Prostate gland (tissue), 2 donors: Measurements from ENCODE around the gene ZNF766. TPM values are rescaled to one million over a fixed set of nuclear protein-coding genes. Genes with fewer than 3 reads are reported as not detected.

Source experiments
- DNase-seq: peaks from one replicate; pipeline ENCODE4 v3.0.0-alpha.2; 2019; ENCODE audit warnings: low spot score
- H3K27ac ChIP-seq, 2 donors: fragments of 200-600 bp; sonication (generic); 2 replicates each; pipeline ENCODE4 v1.5.1; 2017 to 2019
- H3K27me3 ChIP-seq: fragments of 200-600 bp; sonication (generic); replicated peaks from 2 replicates; pipeline ENCODE4 v1.5.1; 2019; ENCODE audit not compliant: insufficient read depth
- H3K36me3 ChIP-seq, 2 donors: fragments of 200-600 bp; sonication (generic); 1 replicate in 1 of 2; 2 replicates in 1 of 2; pipeline versions ENCODE4 v1.5.1 to v1.8.1; 2017 to 2019
- H3K4me1 ChIP-seq: fragments of 200-600 bp; sonication (generic); replicated peaks from 2 replicates; pipeline ENCODE4 v1.5.1; 2019
- H3K4me3 ChIP-seq, 2 donors: fragments of 200-600 bp; sonication (generic); 2 replicates each; pipeline ENCODE4 v1.5.1; 2017 to 2019
- H3K9me3 ChIP-seq: fragments of 200-600 bp; sonication (generic); 2 replicates; pipeline ENCODE4 v1.5.1; 2017
- POLR2A ChIP-seq: fragments of 450-650 bp; IDR thresholded peaks from one replicate; pipeline ENCODE4 v1.6.1; 2016; ENCODE audit warnings: antibody characterized with exemption, mild to moderate bottlenecking
- POLR2AphosphoS5 ChIP-seq: sonication (generic); formaldehyde crosslinking; IDR thresholded peaks from one replicate; pipeline ENCODE4 v1.6.1; 2017; ENCODE audit warnings: antibody characterized with exemption
- WGBS: methylation state at CpG from one replicate; pipeline ENCODE4 v1.1.5; 2018; 5-methylcytosine and 5-hydroxymethylcytosine counted together
- intact Hi-C: fragments of 100-400 bp; cut with DNase I; formaldehyde crosslinking; loops from one replicate; pipeline ENCODE4 v1.14.2; 2022
- total RNA-seq, 2 donors: library from RNA; depleted of rRNA; stranded (reverse); fragments of >200 nt; gene quantifications; one replicate each; pipeline ENCODE4 v1.1.0, GENCODE V29; 2016
- TF ChIP-seq, protein P1 (sequence below), 4 experiments: fragments of 200-600 bp in 2 of 4; fragments of 450-650 bp in 2 of 4; sonication (generic) in 2 of 4; IDR thresholded peaks; 1 replicate in 3 of 4; 2 replicates in 1 of 4; pipeline ENCODE4 v1.5.1; 2016 to 2019; ENCODE audit warnings: antibody characterized with exemption in 4 of 4, mild to moderate bottlenecking in 2 of 4, moderate library complexity in 2 of 4

Gene ZNF766
- total RNA-seq, 2 donors from 2014 or later: 12.9 to 13.0 TPM

DNA sequence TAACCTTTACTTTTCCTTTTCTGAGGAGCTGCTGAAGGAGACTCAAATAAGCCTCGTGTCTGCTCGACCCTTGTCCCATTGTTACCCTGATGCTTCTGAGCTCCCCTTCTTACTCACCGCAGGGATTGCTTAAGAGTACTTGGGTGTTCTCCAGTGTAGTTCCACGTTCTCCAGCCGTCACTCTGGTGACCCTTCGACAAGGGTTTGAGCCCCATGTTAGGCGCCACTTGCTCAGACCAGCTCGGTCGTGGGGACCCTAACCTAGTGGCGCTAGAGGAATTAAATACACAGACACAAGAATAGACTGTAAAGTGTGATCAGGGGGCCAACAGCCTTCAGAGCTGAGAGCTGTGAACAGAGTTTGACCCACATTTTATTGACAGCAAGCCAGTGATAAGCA, 37.9 kb downstream of the ZNF766 start:
- no peak overlapping the region for H3K27ac ChIP-seq
- WGBS: 96% methylated on average over 10 of the region's 10 CpGs
- H3K27me3 ChIP-seq: no peaks in the 10 kb centered on the region
- no peaks in the 10 kb centered on the region for H3K4me1 ChIP-seq
- H3K9me3 ChIP-seq: peaks cover 3% of the 10 kb centered on the region
- peaks cover 6 to 7% of the 10 kb centered on the region in 2 donors for H3K36me3 ChIP-seq
- intact Hi-C loops: no loop called here
- no peak overlapping the region for H3K4me3 ChIP-seq
- no peak for DNase-seq
- TF ChIP-seq POLR2A: no peak

DNA sequence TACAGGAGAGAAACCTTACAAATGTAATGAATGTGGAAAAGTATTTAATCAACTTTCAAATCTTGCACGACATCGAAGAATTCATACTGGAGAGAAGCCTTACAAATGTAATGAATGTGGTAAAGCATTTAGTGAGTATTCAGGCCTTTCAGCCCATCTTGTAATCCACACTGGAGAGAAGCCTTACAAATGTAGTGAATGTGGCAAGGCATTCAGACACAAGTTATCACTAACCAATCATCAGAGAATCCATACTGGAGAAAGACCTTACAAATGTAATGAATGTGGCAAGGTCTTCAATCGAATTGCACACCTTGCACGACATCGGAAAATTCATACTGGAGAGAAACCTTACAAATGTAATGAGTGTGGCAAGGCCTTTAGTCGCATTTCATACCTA, 53.0 kb downstream of the ZNF766 start:
- DNase-seq: no peak
- TF ChIP-seq POLR2A: no peak
- TF ChIP-seq POLR2AphosphoS5: no peak
- TF ChIP-seq, protein P1, sequence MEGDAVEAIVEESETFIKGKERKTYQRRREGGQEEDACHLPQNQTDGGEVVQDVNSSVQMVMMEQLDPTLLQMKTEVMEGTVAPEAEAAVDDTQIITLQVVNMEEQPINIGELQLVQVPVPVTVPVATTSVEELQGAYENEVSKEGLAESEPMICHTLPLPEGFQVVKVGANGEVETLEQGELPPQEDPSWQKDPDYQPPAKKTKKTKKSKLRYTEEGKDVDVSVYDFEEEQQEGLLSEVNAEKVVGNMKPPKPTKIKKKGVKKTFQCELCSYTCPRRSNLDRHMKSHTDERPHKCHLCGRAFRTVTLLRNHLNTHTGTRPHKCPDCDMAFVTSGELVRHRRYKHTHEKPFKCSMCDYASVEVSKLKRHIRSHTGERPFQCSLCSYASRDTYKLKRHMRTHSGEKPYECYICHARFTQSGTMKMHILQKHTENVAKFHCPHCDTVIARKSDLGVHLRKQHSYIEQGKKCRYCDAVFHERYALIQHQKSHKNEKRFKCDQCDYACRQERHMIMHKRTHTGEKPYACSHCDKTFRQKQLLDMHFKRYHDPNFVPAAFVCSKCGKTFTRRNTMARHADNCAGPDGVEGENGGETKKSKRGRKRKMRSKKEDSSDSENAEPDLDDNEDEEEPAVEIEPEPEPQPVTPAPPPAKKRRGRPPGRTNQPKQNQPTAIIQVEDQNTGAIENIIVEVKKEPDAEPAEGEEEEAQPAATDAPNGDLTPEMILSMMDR (IDR thresholded peaks at IDR 0.05): no peak
- H3K9me3 ChIP-seq: peaks cover 5% of the 10 kb centered on the region
- 94% methylated on average over 6 of the region's 6 CpGs for WGBS
- H3K27ac ChIP-seq: no peak overlapping the region
- intact Hi-C loops: no loop called here
- H3K4me3 ChIP-seq: no peak overlapping the region
- H3K36me3 ChIP-seq: peaks cover 8 to 22% of the 10 kb centered on the region in 2 donors
- H3K27me3 ChIP-seq: no peaks in the 10 kb centered on the region
- H3K4me1 ChIP-seq: no peaks in the 10 kb centered on the region

DNA sequence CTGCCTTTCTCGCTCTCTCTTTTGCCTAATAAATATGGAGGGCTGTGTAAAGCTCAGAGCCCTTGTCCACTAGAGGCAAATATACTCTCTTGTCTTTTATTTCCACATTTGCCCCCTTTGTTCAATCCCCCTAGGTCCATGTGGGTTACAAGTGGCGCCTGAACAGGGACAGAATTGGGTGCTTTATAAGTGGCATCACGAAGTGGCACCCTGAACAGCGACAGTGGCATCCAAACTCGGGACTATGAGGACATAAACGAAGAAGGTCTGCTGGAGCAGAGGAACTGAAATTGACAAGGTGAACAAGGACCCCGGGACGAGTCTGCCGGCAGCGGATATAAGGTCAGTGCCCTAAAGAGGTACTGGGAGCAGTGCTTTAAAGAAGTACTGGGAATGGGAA, 62.4 kb downstream of the ZNF766 start:
- no peaks in the 10 kb centered on the region for H3K27me3 ChIP-seq
- DNase-seq: no peak
- H3K9me3 ChIP-seq: peaks cover 9% of the 10 kb centered on the region
- no peak overlapping the region for H3K27ac ChIP-seq
- intact Hi-C loops: no loop called here
- H3K4me3 ChIP-seq: no peak overlapping the region
- WGBS: 91% methylated on average over 10 of the region's 10 CpGs
- TF ChIP-seq, protein P1 (IDR thresholded peaks at IDR 0.05): no peak
- no peak for TF ChIP-seq POLR2AphosphoS5
- no peak for TF ChIP-seq POLR2A
- H3K4me1 ChIP-seq: no peaks in the 10 kb centered on the region
- H3K36me3 ChIP-seq: no peaks in the 10 kb centered on the region

DNA sequence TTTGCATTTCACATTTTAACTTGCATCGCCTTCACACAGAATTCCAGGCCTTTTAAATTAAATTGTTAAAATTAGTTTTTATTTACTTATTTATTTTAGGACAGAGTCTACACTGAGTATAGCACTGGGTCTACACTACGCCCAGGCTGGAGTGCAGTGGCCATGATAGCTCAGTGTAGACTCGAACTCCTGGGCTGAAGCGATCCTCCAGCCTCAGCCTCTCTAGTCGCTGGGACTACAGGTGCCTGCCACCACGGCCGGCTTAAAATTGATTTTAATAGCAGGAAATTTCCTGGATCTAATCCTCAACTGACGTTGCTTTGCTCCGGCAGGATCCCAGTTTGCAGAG, 66.4 kb downstream of the ZNF766 start:
- WGBS: 46% methylated on average over 9 of the region's 9 CpGs
- Histone ChIP-seq H3K9me3 (peaks cover 9% of the 10 kb centered on the region), H3K27me3 (no peaks in the 10 kb centered on the region), H3K27ac (peak overlapping the region; percentile 56 to 80), H3K36me3 (no peaks in the 10 kb centered on the region), H3K4me1 (no peaks in the 10 kb centered on the region), H3K4me3 (peak overlapping the region; percentile 57 to 79)
- DNase-seq: no peak
- intact Hi-C loops: loop anchor here (5.0 kb wide), 1 partner anchor 38 kb away; the partner anchor contains the start of gene ZNF480
- TF ChIP-seq, protein P1 (IDR thresholded peaks at IDR 0.05): no peak
- TF ChIP-seq POLR2A (no peak), POLR2AphosphoS5 (no peak)

DNA sequence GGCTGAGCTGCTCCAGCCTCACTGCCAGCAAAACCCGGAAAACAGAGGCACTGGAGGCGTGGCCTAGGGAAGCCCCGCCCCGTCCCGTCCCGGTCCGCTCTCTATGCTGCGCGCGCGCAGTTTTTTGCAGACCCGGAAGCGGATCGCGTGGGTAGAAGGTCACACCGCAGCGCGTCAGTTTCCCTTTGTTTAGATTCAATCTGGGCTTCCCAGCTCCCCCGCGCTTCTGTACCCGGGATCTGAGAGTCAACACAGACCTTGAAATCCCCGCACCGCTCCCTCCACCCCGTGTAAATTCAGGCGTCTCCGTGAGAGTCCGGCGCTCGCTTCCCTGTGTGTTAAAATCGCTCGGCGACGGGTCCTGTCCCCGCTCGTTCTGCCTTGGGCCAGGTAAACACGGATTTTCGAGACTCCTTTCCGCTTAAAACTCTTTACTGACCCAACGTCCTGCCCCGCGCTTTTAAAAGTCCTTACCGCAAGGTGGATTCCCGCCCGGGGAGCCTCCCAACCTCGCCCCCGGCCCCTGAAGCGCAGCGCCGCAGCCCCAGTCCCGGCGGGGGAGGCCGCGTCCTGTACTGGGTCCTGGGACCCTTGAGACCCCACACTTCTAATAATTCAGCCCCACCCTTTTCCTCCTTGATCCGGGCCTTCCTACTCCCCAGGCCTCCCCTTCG, 66.9 kb downstream of the ZNF766 start, which contains the start of gene ZNF610:
Gene ZNF610 (plus strand): TSS at position 127 of the 674 bp plus-strand sequence. CDS start 12,930 bp downstream, outside the sequence.
- H3K9me3 ChIP-seq: peaks cover 7% of the 10 kb centered on the region
- H3K27me3 ChIP-seq: no peaks in the 10 kb centered on the region
- H3K4me3 ChIP-seq: peak within 1 kb of the TSS; percentile 57 to 79
- H3K4me1 ChIP-seq: no peaks in the 10 kb centered on the region
- 1% methylated on average over 55 of the region's 55 CpGs for WGBS
- TF ChIP-seq, protein P1 (IDR thresholded peaks at IDR 0.05): no peak
- peak; percentile 53 for TF ChIP-seq POLR2A
- TF ChIP-seq POLR2AphosphoS5: peak; percentile 94
- peak; percentile 83 for DNase-seq
- intact Hi-C loops: loop anchor here (5.0 kb wide), 1 partner anchor 39 kb away; the partner anchor contains the start of gene ZNF480
- H3K36me3 ChIP-seq: no peaks in the 10 kb centered on the region
- peak within 1 kb of the TSS; percentile 56 to 80 for H3K27ac ChIP-seq
